Cardiac fibroblast (primary cell): ENCODE results near the gene RHOG.

ENCODE experiments used
- DNase-seq, 2 donors: peaks; one replicate each; pipeline versions ENCODE4 v3.0.0 to v3.0.0-alpha.2; 2010; ENCODE audit warnings: low read depth in 2 of 2
- H3K4me3 ChIP-seq, 2 donors: replicated peaks in 1 of 2; 1 replicate in 1 of 2; 2 replicates in 1 of 2; pipeline ENCODE4 v1.5.1; 2011; ENCODE audit warnings: low read depth in 2 of 2, low read length in 2 of 2, mild to moderate bottlenecking in 2 of 2, moderate library complexity in 1 of 2
- CTCF ChIP-seq: IDR thresholded peaks from one replicate; pipeline ENCODE4 v1.5.1; 2011; ENCODE audit warnings: low read depth, mild to moderate bottlenecking, low read length, inconsistent platforms

Gene RHOG

GRCh38 chr11:3834664-3835461 is 5.9 kb downstream of the RHOG start:
- peak in 1 of 2 donors; percentile 25 for DNase-seq
- H3K4me3 ChIP-seq: no peak overlapping the region
- no peak for TF ChIP-seq CTCF

- H3K4me3 ChIP-seq: no peak overlapping the region
- DNase-seq: no peak
- no peak for TF ChIP-seq CTCF
These were observed 6.5 kb downstream of the RHOG start for GRCh38 chr11:3834349-3834663.

GRCh38 chr11:3833449-3833848 is 7.3 kb downstream of the RHOG start:
- no peak for DNase-seq
- TF ChIP-seq CTCF: no peak
- no peak overlapping the region for H3K4me3 ChIP-seq

- no peak for TF ChIP-seq CTCF
- no peak for DNase-seq
- no peak overlapping the region for H3K4me3 ChIP-seq
These were observed 7.9 kb downstream of the RHOG start for GRCh38 chr11:3832816-3833215.

GRCh38 chr11:3831378-3832239 is 9.2 kb downstream of the RHOG start:
- H3K4me3 ChIP-seq: no peak overlapping the region
- TF ChIP-seq CTCF: no peak
- no peak for DNase-seq

GRCh38 chr11:3830730-3831129 is 10.0 kb downstream of the RHOG start:
- DNase-seq: no peak
- no peak overlapping the region for H3K4me3 ChIP-seq
- no peak for TF ChIP-seq CTCF
